NB4 (cell line): ENCODE results near the gene SERGEF.
A peak's percentile ranks its signal among the peaks of the same experiment; 100 is the strongest.
"Not testable (repeated sequence)": the region's sequence is repeated elsewhere in the genome, so short reads cannot be mapped to it uniquely, and the experiment has no call there.

Source experiments
- DNase-seq: peaks from one replicate; pipeline ENCODE4 v3.0.0; 2010; ENCODE audit warnings: low read depth
- H3K4me3 ChIP-seq: one replicate; pipeline ENCODE4 v1.5.1; 2011; ENCODE audit warnings: mild to moderate bottlenecking, low read depth, low read length, moderate library complexity
- MYC ChIP-seq: IDR thresholded peaks from 2 replicates; pipeline ENCODE4 v1.6.1; 2011; ENCODE audit warnings: low read depth, low read length
- POLR2A ChIP-seq: IDR thresholded peaks from 2 replicates; pipeline ENCODE4 v1.6.1; 2011; ENCODE audit warnings: mild to moderate bottlenecking; ENCODE audit not compliant: insufficient read length; ENCODE audit errors: extremely low read depth
- TF ChIP-seq, protein P1 (sequence below): IDR thresholded peaks from 2 replicates; pipeline ENCODE4 v1.6.1; 2011; ENCODE audit warnings: low read depth, low read length
- TF ChIP-seq, protein P2 (sequence below): IDR thresholded peaks from one replicate; pipeline ENCODE4 v1.5.1; 2012; ENCODE audit warnings: low read depth, low read length

SERGEF gene

DNA sequence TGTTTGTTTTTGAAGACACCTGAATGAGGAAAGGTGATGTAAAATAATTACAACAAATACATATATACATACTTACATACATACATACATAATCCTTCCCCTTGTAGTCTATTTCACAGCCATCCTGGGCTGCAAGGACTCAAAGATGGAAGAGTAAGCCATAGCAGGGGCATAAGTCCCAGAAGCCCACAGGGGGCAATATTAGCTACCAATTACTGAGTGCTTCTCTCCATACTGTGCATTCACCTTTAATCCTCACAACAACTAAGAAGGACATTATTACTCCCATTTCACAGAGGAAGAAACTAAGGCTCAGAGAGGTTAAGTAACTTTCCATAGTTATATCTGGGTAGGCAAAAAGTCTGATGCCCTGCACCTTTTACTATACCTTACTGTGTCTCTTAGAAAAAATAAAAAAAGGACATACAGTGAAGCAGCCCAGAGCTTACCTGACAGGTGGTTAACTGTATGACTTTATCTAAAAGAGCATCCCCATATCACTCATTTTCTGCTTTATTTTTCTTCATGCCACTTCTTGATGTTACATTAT is 2.7 kb downstream of the SERGEF start:
- no peak overlapping the region for H3K4me3 ChIP-seq
- DNase-seq, result peak; percentile 13
- TF ChIP-seq MYC (no peak), POLR2A (no peak)
- TF ChIP-seq, protein P1, sequence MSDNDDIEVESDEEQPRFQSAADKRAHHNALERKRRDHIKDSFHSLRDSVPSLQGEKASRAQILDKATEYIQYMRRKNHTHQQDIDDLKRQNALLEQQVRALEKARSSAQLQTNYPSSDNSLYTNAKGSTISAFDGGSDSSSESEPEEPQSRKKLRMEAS, result no peak
- TF ChIP-seq, protein P2, sequence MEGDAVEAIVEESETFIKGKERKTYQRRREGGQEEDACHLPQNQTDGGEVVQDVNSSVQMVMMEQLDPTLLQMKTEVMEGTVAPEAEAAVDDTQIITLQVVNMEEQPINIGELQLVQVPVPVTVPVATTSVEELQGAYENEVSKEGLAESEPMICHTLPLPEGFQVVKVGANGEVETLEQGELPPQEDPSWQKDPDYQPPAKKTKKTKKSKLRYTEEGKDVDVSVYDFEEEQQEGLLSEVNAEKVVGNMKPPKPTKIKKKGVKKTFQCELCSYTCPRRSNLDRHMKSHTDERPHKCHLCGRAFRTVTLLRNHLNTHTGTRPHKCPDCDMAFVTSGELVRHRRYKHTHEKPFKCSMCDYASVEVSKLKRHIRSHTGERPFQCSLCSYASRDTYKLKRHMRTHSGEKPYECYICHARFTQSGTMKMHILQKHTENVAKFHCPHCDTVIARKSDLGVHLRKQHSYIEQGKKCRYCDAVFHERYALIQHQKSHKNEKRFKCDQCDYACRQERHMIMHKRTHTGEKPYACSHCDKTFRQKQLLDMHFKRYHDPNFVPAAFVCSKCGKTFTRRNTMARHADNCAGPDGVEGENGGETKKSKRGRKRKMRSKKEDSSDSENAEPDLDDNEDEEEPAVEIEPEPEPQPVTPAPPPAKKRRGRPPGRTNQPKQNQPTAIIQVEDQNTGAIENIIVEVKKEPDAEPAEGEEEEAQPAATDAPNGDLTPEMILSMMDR, result no peak

DNA sequence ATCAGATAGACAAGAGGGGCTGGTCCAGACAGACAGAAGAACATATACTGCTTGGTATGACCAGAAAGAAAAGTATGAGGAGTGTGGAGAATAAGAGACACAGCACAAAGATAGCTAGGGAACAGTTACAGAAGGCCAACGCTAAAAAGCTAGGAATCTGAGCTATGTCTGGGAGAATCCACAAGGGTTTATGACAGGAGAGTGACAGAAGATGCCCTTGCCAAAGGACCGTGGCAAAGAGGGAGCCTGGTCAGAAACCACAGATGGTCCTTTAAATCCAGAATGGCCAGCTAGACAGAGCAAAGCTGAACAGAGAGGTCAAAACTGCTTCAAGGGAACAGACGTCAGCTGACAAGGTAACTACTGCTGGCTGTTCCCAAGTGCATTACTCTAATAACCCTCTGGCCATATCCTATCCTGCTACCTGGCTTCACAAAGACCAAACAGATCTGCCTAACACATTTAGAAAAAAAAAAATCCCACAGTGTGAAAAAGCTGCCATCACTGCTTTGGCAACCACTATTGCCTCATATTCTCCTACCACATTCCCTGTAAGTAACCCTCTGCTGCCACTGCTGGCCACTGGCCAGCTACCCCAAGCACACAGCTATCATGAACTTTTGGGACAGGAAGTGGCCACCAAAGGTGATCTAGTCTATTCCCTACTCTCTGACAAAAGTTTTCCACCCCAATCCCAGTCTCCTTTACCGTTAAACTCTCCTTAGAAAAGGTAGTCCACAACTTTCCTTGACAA is 7.3 kb downstream of the SERGEF start:
- TF ChIP-seq, protein P2, result no peak
- no peak for TF ChIP-seq MYC
- no peak for TF ChIP-seq POLR2A
- TF ChIP-seq, protein P1, result no peak
- DNase-seq, result peak; percentile 16

DNA sequence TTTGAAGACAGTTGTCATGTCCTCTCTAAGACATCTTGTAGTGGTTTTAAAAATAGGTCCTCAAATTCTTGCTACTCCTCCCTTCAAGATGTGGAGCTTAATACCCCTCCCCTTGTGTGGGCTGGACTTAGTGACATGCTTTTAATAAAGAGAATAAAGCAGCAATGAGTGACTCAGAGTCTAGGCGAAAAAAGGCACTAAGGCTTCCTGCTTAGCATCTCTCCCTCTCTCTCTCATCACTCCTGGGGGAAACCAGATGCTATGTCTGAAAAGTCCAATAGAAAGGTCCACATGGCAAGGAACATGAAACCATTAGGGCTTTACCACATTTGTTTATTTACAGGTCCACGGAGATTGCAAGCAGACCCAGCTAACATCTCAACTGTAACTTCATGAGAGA is 11.7 kb downstream of the SERGEF start:
- DNase-seq, result no peak
- no peak overlapping the region for H3K4me3 ChIP-seq
- TF ChIP-seq MYC (no peak), POLR2A (no peak)
- TF ChIP-seq, protein P2, result no peak
- TF ChIP-seq, protein P1, result no peak

More for the DNA sequence above, 7.3 kb downstream of the SERGEF start:
- no peak overlapping the region for H3K4me3 ChIP-seq

DNA sequence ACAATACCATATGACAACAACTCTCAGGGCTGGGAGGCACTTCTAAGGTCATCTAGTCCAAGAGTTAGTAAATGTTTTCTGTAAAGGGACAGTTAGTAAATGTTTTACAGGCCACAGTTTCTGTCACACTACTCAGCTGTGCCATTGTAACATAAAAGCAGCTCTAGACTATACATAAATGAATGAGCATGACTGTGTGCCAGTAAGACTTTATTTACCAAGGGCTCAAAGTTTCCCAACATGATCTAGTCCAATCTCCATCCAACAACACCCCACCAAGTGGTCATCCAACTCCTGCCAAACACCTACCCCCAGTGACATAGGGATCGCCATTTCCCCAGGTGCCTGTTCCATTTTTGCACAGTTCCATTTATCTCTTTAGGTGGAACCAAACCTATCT is 12.1 kb downstream of the SERGEF start:
- DNase-seq, result no peak
- no peak overlapping the region for H3K4me3 ChIP-seq
- TF ChIP-seq, protein P1, result no peak
- no peak for TF ChIP-seq POLR2A
- TF ChIP-seq, protein P2, result no peak
- no peak for TF ChIP-seq MYC

DNA sequence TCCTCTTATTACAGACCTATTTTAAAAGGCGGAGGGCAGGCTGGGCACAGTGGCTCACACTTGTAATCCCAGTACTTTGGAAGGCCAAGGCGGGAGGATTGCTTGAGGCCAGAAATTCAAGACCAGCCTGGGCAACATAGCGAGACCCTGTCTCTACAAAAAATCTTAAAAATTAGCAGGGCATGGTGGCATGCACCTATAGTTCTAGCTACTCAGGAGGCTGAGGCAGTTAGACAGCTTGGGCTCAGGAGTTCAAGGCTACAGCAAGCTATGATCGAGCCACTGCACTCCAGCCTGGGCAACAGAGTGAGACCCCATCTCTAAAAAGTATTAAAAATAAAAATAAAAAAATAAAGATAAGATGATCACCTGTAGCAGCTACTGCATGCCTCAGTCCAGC is 12.7 kb downstream of the SERGEF start:
- not testable (repeated sequence) for H3K4me3 ChIP-seq, DNase-seq

DNA sequence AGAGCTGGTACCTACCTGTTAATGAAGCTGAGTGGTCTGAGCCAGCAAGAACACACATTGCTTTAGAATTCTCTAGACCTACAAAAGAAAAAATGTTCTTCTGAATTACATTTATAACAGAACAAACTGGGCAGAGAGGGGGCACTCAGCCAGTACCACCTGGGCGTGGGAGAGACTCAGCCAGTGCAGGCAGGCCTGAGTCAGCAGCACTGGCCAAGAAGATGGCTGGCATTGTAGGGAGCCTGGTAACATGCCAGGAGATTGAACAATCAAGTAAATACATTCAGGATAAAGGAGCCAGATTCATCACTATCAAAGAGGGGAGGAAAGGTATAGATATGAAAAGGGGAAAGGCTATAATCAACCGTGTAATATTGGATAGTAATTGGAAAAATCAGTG is 19.9 kb downstream of the SERGEF start:
- TF ChIP-seq POLR2A (no peak), MYC (no peak)
- TF ChIP-seq, protein P2, result no peak
- TF ChIP-seq, protein P1, result no peak
- H3K4me3 ChIP-seq, result no peak overlapping the region
- no peak for DNase-seq
